HepG2 (cell line): ENCODE measurements around the gene C2orf81. TPM values are rescaled to one million over a fixed set of nuclear protein-coding genes. Genes with fewer than 3 reads are reported as not detected.

Experiments
- CTCF ChIP-seq: sonication (generic); formaldehyde crosslinking; IDR thresholded peaks from 2 replicates; pipeline ENCODE4 v1.5.0; 2020; ENCODE audit warnings: mild to moderate bottlenecking, missing genetic modification reagents, moderate library complexity
- FOXP4 ChIP-seq: sonication (generic); formaldehyde crosslinking; IDR thresholded peaks from 2 replicates; pipeline ENCODE4 v1.4.0; 2020; ENCODE audit warnings: missing genetic modification reagents
- GATA4 ChIP-seq: sonication (generic); IDR thresholded peaks from 2 replicates; pipeline ENCODE4 v1.6.1; 2016; ENCODE audit warnings: antibody characterized with exemption, low read depth, borderline replicate concordance
- GLMP ChIP-seq: sonication (generic); formaldehyde crosslinking; IDR thresholded peaks from 2 replicates; pipeline ENCODE4 v1.9.0; 2021; ENCODE audit warnings: missing genetic modification reagents, mild to moderate bottlenecking, borderline replicate concordance
- NKX3-1 ChIP-seq: sonication (generic); formaldehyde crosslinking; IDR thresholded peaks from 2 replicates; pipeline ENCODE4 v1.5.0; 2020; ENCODE audit warnings: missing genetic modification reagents
- NONO ChIP-seq, 2 experiments: fragments of 450-650 bp in 1 of 2; sonication (generic) in 1 of 2; formaldehyde crosslinking in 1 of 2; IDR thresholded peaks in 1 of 2; conservative IDR thresholded peaks in 1 of 2; 2 replicates each; pipeline versions ENCODE4 v1.6.1 to v1.8.0; 2017 to 2022; ENCODE audit warnings: mild to moderate bottlenecking in 1 of 2, missing genetic modification reagents in 1 of 2, moderate library complexity in 1 of 2
- PHF5A ChIP-seq: IDR thresholded peaks from one replicate; pipeline ENCODE4 v1.6.1; 2018; ENCODE audit warnings: low read depth, missing genetic modification reagents; ENCODE audit not compliant: unreplicated experiment
- TSC22D2 ChIP-seq: sonication (generic); formaldehyde crosslinking; IDR thresholded peaks from 2 replicates; pipeline ENCODE4 v1.5.1; 2020; ENCODE audit warnings: missing genetic modification reagents, mild to moderate bottlenecking, borderline replicate concordance
- ZFP36L1 ChIP-seq: sonication (generic); formaldehyde crosslinking; IDR thresholded peaks from 2 replicates; pipeline ENCODE4 v1.8.0; 2022; ENCODE audit warnings: mild to moderate bottlenecking, missing genetic modification reagents, moderate library complexity
- ZNF121 ChIP-seq: sonication (generic); formaldehyde crosslinking; IDR thresholded peaks from 2 replicates; pipeline ENCODE4 v1.5.0; 2020; ENCODE audit warnings: mild to moderate bottlenecking, missing genetic modification reagents
- ZNF512B ChIP-seq: sonication (generic); formaldehyde crosslinking; IDR thresholded peaks from 2 replicates; pipeline ENCODE4 v1.5.1; 2020; ENCODE audit warnings: missing genetic modification reagents, mild to moderate bottlenecking, borderline replicate concordance
- ZNF543 ChIP-seq: sonication (generic); formaldehyde crosslinking; IDR thresholded peaks from 2 replicates; pipeline ENCODE4 v1.4.0; 2020; ENCODE audit warnings: mild to moderate bottlenecking, missing genetic modification reagents
- ZNF550 ChIP-seq: sonication (generic); formaldehyde crosslinking; IDR thresholded peaks from 2 replicates; pipeline ENCODE4 v1.4.0; 2020; ENCODE audit warnings: mild to moderate bottlenecking, missing genetic modification reagents, borderline replicate concordance
- ZNF629 ChIP-seq: sonication (generic); formaldehyde crosslinking; conservative IDR thresholded peaks from 2 replicates; pipeline ENCODE4 v1.5.0; 2020; ENCODE audit warnings: missing genetic modification reagents
- polyA plus RNA-seq, 8 experiments: library from polyadenylated mRNA; depleted of rRNA in 3 of 8; stranded (reverse) in 7 of 8; unstranded in 1 of 8; fragments of >200 nt; fragmentation: Illumina TruSeq in 4 of 8; extraction: Trizol in 4 of 8; gene quantifications; 2 replicates each; pipeline versions ENCODE4 v1.2.1 to v1.2.3, GENCODE V29; 2011 to 2016; ENCODE audit warnings: low read depth in 4 of 8, missing spikeins in 1 of 8, mixed read lengths in 1 of 8; ENCODE audit not compliant: insufficient read depth in 1 of 8
- total RNA-seq, 5 experiments: library from RNA; depleted of rRNA; stranded (reverse); fragments of >200 nt; fragmentation: Illumina TruSeq; extraction: Trizol; gene quantifications; 2 replicates each; pipeline ENCODE4 v1.2.3, GENCODE V29; 2016; ENCODE audit warnings: low read depth in 1 of 5
- TF ChIP-seq, protein P1 (sequence below): sonication (generic); formaldehyde crosslinking; conservative IDR thresholded peaks from 2 replicates; pipeline ENCODE4 v1.4.0; 2020; ENCODE audit warnings: mild to moderate bottlenecking, missing genetic modification reagents, moderate library complexity

The C2orf81 gene
- total and polyA plus RNA-seq, 2 of the 13 experiments (the other 11 are each of a cell fraction or from before 2014, with no cell fraction given), result 0.15 to 0.17 TPM

- TF ChIP-seq FOXP4 (CRISPR knock-in tag) (peak; percentile 71; the same call in 1 of the 2 replicates), ZNF512B (no peak), ZNF629 (CRISPR knock-in tag) (peak; percentile 89), ZFP36L1 (CRISPR knock-in tag) (no peak), NKX3-1 (CRISPR knock-in tag) (no peak), ZNF543 (CRISPR knock-in tag) (peak; percentile 91), GLMP (CRISPR knock-in tag) (no peak), ZNF550 (no peak), GATA4 (no peak; the same call in 1 of the 2 replicates), TSC22D2 (no peak), PHF5A (CRISPR knock-in tag) (peak; percentile 85), CTCF (CRISPR knock-in tag) (peak; percentile 41), ZNF121 (CRISPR knock-in tag) (peak; percentile 91), NONO (IDR thresholded peaks at IDR 0.05) (no peak), NONO (CRISPR knock-in tag; conservative IDR thresholded peaks at IDR 0.05) (peak; percentile 98)
- TF ChIP-seq, protein P1, sequence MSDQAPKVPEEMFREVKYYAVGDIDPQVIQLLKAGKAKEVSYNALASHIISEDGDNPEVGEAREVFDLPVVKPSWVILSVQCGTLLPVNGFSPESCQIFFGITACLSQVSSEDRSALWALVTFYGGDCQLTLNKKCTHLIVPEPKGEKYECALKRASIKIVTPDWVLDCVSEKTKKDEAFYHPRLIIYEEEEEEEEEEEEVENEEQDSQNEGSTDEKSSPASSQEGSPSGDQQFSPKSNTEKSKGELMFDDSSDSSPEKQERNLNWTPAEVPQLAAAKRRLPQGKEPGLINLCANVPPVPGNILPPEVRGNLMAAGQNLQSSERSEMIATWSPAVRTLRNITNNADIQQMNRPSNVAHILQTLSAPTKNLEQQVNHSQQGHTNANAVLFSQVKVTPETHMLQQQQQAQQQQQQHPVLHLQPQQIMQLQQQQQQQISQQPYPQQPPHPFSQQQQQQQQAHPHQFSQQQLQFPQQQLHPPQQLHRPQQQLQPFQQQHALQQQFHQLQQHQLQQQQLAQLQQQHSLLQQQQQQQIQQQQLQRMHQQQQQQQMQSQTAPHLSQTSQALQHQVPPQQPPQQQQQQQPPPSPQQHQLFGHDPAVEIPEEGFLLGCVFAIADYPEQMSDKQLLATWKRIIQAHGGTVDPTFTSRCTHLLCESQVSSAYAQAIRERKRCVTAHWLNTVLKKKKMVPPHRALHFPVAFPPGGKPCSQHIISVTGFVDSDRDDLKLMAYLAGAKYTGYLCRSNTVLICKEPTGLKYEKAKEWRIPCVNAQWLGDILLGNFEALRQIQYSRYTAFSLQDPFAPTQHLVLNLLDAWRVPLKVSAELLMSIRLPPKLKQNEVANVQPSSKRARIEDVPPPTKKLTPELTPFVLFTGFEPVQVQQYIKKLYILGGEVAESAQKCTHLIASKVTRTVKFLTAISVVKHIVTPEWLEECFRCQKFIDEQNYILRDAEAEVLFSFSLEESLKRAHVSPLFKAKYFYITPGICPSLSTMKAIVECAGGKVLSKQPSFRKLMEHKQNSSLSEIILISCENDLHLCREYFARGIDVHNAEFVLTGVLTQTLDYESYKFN (CRISPR knock-in tag), result peak; percentile 99
Measured at GRCh38 chr2:74429487-74430451, 8.3 kb upstream of the C2orf81 start (continued).
